GM23338 (cell line): ENCODE data around the gene FTL.

Source experiments
- EZH2phosphoT487 ChIP-seq: fragments of 200-600 bp; sonication (generic); IDR thresholded peaks from one replicate; pipeline ENCODE4 v1.8.1; 2018; ENCODE audit warnings: antibody characterized with exemption; ENCODE audit not compliant: unreplicated experiment
- TF ChIP-seq, protein P1 (sequence below): IDR thresholded peaks from one replicate; pipeline ENCODE4 v1.6.1; 2018; ENCODE audit warnings: antibody characterized with exemption; ENCODE audit not compliant: unreplicated experiment

DNA sequence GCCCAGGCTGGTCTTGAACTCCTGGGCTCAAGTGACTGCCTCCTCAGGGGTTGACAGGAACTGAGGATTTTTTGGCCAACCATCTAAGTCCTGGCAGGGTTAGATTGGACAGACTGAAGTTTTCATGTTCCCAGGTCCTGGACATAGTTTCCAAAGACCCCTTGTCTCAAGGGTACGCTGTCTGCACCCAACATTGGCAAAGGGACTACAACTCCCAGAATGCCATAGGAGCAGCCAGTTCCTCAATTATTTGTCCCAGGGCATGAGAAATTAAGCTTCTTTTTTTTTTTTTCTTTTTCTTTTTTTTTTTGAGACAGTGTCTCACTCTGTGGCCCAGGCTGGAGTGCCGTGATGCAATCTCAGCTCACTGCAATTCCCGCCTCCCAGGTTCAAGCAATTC is 21.1 kb downstream of the FTL start:
- TF ChIP-seq, protein P1, sequence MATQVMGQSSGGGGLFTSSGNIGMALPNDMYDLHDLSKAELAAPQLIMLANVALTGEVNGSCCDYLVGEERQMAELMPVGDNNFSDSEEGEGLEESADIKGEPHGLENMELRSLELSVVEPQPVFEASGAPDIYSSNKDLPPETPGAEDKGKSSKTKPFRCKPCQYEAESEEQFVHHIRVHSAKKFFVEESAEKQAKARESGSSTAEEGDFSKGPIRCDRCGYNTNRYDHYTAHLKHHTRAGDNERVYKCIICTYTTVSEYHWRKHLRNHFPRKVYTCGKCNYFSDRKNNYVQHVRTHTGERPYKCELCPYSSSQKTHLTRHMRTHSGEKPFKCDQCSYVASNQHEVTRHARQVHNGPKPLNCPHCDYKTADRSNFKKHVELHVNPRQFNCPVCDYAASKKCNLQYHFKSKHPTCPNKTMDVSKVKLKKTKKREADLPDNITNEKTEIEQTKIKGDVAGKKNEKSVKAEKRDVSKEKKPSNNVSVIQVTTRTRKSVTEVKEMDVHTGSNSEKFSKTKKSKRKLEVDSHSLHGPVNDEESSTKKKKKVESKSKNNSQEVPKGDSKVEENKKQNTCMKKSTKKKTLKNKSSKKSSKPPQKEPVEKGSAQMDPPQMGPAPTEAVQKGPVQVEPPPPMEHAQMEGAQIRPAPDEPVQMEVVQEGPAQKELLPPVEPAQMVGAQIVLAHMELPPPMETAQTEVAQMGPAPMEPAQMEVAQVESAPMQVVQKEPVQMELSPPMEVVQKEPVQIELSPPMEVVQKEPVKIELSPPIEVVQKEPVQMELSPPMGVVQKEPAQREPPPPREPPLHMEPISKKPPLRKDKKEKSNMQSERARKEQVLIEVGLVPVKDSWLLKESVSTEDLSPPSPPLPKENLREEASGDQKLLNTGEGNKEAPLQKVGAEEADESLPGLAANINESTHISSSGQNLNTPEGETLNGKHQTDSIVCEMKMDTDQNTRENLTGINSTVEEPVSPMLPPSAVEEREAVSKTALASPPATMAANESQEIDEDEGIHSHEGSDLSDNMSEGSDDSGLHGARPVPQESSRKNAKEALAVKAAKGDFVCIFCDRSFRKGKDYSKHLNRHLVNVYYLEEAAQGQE, result no peak
- TF ChIP-seq EZH2phosphoT487, result no peak
